H1 (cell line): Measurements from ENCODE around the gene EPN2. TPM values are rescaled to one million over a fixed set of nuclear protein-coding genes. Genes with fewer than 3 reads are reported as not detected.

Experiments
- ASH2L ChIP-seq: fragments of 200-600, 300-600 bp; sonication (generic); IDR thresholded peaks from one replicate; pipeline ENCODE4 v1.7.1; 2017; ENCODE audit warnings: low read length
- ATF2 ChIP-seq: IDR thresholded peaks from 2 replicates; pipeline ENCODE4 v1.6.1; 2012; ENCODE audit warnings: low read length, inconsistent platforms
- CBX5 ChIP-seq: fragments of 300-800, 300-1000 bp; sonication (generic); IDR thresholded peaks from 2 replicates; pipeline ENCODE4 v1.7.1; 2016; ENCODE audit warnings: antibody characterized with exemption, low read length, low read depth
- CEBPB ChIP-seq: IDR thresholded peaks from 2 replicates; pipeline ENCODE4 v1.6.1; 2012; ENCODE audit warnings: low read depth, low read length
- CREB1 ChIP-seq: IDR thresholded peaks from 2 replicates; pipeline ENCODE4 v1.6.1; 2012; ENCODE audit warnings: inconsistent platforms
- EZH2 ChIP-seq: fragments of 200-600 bp; sonication (generic); IDR thresholded peaks from 2 replicates; pipeline ENCODE4 v1.7.1; 2012; ENCODE audit warnings: low read depth, mild to moderate bottlenecking, moderate library complexity, low read length, inconsistent platforms; ENCODE audit not compliant: severe bottlenecking
- GABPA ChIP-seq: IDR thresholded peaks from 2 replicates; pipeline ENCODE4 v1.6.1; 2011; ENCODE audit warnings: mild to moderate bottlenecking, low read length, moderate library complexity, borderline replicate concordance; ENCODE audit not compliant: insufficient read depth
- GTF2F1 ChIP-seq: IDR thresholded peaks from 2 replicates; pipeline ENCODE4 v1.6.1; 2012; ENCODE audit warnings: low read depth, low read length, improper control_type of control experiment, borderline replicate concordance
- JUN ChIP-seq: IDR thresholded peaks from 2 replicates; pipeline ENCODE4 v1.6.1; 2011; ENCODE audit warnings: low read depth, mild to moderate bottlenecking, improper control_type of control experiment, low read length
- KDM4A ChIP-seq: IDR thresholded peaks from one replicate; pipeline ENCODE4 v1.7.1; 2012; ENCODE audit warnings: low read depth, mild to moderate bottlenecking, moderate library complexity, low read length, inconsistent platforms; ENCODE audit not compliant: severe bottlenecking
- KDM5A ChIP-seq: fragments of 200-600 bp; IDR thresholded peaks from 2 replicates; pipeline ENCODE4 v1.7.1; 2012; ENCODE audit warnings: mild to moderate bottlenecking, low read length, inconsistent platforms, mixed read lengths
- NANOG ChIP-seq: IDR thresholded peaks from 2 replicates; pipeline ENCODE4 v1.6.1; 2011; ENCODE audit warnings: low read length, low read depth, mild to moderate bottlenecking, inconsistent platforms; ENCODE audit not compliant: insufficient read depth, poor library complexity, severe bottlenecking
- PHF8 ChIP-seq: fragments of 200-600 bp; sonication (generic); conservative IDR thresholded peaks from 2 replicates; pipeline ENCODE4 v1.7.1; 2012; ENCODE audit warnings: low read depth, mild to moderate bottlenecking, inconsistent platforms, low read length, moderate library complexity
- RNF2 ChIP-seq: fragments of 200-900, 300-1000 bp; sonication (generic); IDR thresholded peaks from 2 replicates; pipeline ENCODE4 v1.7.1; 2016; ENCODE audit warnings: borderline replicate concordance, low read depth, mild to moderate bottlenecking, antibody characterized with exemption, low read length; ENCODE audit not compliant: poor library complexity, severe bottlenecking; ENCODE audit errors: missing control alignments
- SIX5 ChIP-seq: IDR thresholded peaks from 2 replicates; pipeline ENCODE4 v1.6.1; 2011; ENCODE audit warnings: mild to moderate bottlenecking, low read depth, low read length
- SRF ChIP-seq: IDR thresholded peaks from 2 replicates; pipeline ENCODE4 v1.6.1; 2011; ENCODE audit warnings: mild to moderate bottlenecking, low read depth, low read length, moderate library complexity
- TAF7 ChIP-seq: optimal IDR thresholded peaks from 2 replicates; pipeline ENCODE3; 2011; ENCODE audit warnings: low read depth, mild to moderate bottlenecking, inconsistent platforms, low read length, moderate library complexity, borderline replicate concordance
- TCF12 ChIP-seq: IDR thresholded peaks from 2 replicates; pipeline ENCODE4 v1.6.1; 2011; ENCODE audit warnings: low read depth, mild to moderate bottlenecking, low read length
- YY1 ChIP-seq: IDR thresholded peaks from 2 replicates; pipeline ENCODE4 v1.6.1; 2011; ENCODE audit warnings: low read depth, mild to moderate bottlenecking, low read length
- polyA plus RNA-seq, 7 experiments: library from polyadenylated mRNA; depleted of rRNA in 3 of 7; stranded (reverse) in 5 of 7; unstranded in 2 of 7; fragments of >200 nt in 5 of 7; fragments of 200-250 nt in 2 of 7; gene quantifications; 1 replicate in 5 of 7; 2 replicates in 1 of 7; 4 replicates in 1 of 7; pipeline versions ENCODE4 v1.2.1 to v1.2.3, GENCODE V29; 2011 to 2013; ENCODE audit warnings: missing spikeins in 2 of 7, mixed read lengths in 2 of 7
- total RNA-seq: library from RNA; stranded (reverse); fragmentation: NEBNext Ultra II Directional; extraction: Animal tissue kit (Norgen Biotek cat#: 25700); gene quantifications from 2 replicates; pipeline ENCODE4 v1.2.1, GENCODE V29; 2021
- TF ChIP-seq, protein P1 (sequence below): IDR thresholded peaks from 2 replicates; pipeline ENCODE4 v1.6.1; 2012; ENCODE audit warnings: inconsistent platforms
- TF ChIP-seq, protein P2 (sequence below): IDR thresholded peaks from 2 replicates; pipeline ENCODE4 v1.6.1; 2012; ENCODE audit warnings: inconsistent platforms

Gene EPN2
- total and polyA plus RNA-seq, 2 of the 8 experiments (the other 6 are each of a cell fraction or from before 2014, with no cell fraction given) = 28.7 to 55.8 TPM

DNA sequence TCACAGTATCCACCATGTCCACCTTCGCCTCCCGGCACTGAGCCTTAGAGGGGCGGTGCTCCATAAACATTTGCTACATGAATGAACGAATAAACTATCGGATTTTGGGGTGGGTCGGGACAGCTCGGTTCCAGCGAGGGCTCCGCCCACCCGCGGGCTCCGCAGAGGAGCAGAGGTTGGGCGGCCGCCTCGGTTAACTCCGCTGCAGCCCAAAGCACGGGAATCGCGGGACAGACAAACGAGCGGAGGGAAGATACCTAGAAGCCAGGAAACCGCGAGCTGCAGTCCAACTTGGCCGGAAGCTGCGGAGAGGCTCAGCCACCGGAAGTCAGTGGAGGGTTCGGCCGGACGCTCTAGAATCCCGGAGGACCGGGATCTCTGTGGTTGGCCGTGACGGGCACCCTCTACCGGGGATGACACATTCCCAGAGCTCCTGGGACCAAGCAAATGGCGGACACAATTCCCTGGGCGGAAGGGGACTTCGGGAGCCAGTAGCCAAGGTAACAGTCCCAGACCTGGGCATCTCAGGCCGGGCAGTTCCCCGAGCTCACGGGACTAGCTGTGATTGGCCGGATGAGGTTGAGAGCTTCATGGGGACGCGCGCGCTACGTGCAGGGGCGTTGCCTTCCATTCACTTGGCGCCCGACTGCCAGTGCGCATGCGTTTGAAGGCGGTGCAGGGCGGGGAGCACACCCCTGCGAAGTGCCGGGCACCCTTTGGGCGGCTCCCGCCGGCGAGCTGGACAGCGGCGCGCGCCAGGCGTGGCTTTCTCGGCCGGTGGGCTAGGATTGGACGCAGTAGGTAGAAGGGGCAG is 140.6 kb downstream of the EPN2 start (continued):
- TF ChIP-seq SIX5 (no peak), EZH2 (no peak), JUN (no peak), PHF8 (peak; percentile 75), KDM5A (no peak), KDM4A (peak; percentile 48), GABPA (peak; percentile 93), ATF2 (no peak), YY1 (peak; percentile 88), GTF2F1 (no peak), SRF (no peak), TCF12 (no peak), ASH2L (peak; percentile 97), CBX5 (no peak), CREB1 (peak; percentile 46; the same call in 1 of the 2 replicates), RNF2 (no peak), CEBPB (no peak), TAF7 (peak; percentile 70), NANOG (no peak)
- TF ChIP-seq, protein P1, sequence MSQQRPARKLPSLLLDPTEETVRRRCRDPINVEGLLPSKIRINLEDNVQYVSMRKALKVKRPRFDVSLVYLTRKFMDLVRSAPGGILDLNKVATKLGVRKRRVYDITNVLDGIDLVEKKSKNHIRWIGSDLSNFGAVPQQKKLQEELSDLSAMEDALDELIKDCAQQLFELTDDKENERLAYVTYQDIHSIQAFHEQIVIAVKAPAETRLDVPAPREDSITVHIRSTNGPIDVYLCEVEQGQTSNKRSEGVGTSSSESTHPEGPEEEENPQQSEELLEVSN = no peak
- TF ChIP-seq, protein P2, sequence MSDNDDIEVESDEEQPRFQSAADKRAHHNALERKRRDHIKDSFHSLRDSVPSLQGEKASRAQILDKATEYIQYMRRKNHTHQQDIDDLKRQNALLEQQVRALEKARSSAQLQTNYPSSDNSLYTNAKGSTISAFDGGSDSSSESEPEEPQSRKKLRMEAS = peak; percentile 61
